ENCODE results near the gene SYCN.
"Not testable (repeated sequence)": the region's sequence is repeated elsewhere in the genome, so short reads cannot be mapped to it uniquely, and the experiment has no call there.

The SYCN gene

GRCh38 chr19:39232708-39233107, 28.6 kb upstream of the SYCN start:
- no peak for DNase-seq
- in situ Hi-C loops (cut with MboI; ENCODE audit: low pct_unique_long_range_greater_than_20kb, low sequenced_read_pairs): no loop called here

- DNase-seq: no peak
- in situ Hi-C loops (cut with MboI; ENCODE audit: low pct_unique_long_range_greater_than_20kb, low sequenced_read_pairs): no loop called here
Measured at GRCh38 chr19:39230096-39230764, 26.2 kb upstream of the SYCN start.

- peak; percentile 72 for DNase-seq
- in situ Hi-C loops (cut with MboI; ENCODE audit: low pct_unique_long_range_greater_than_20kb, low sequenced_read_pairs): no loop called here
Measured at GRCh38 chr19:39224910-39225309, 20.8 kb upstream of the SYCN start.

- peak; percentile 43 for DNase-seq
- in situ Hi-C loops (cut with MboI; ENCODE audit: low pct_unique_long_range_greater_than_20kb, low sequenced_read_pairs): no loop called here
Measured at GRCh38 chr19:39223703-39224279, 19.7 kb upstream of the SYCN start.

DNA sequence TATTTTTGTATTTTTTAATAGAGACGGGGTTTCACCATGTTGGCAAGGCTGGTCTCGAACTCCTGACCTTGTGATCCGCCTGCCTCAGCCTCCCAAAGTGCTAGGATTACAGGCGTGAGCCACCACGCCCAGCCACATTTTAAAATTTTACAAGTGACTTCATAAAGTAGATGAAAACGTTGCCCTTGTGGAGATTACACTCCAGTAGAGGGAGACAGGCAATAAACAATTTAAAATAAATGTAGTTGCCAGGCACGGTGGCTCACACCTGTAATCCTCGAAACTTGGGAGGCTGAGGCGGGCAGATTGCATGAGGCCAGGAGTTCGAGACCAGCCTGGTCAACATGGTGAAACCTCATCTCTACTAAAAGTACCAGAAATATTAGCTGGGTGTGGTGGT, 15.0 kb upstream of the SYCN start:
- DNase-seq; in situ Hi-C loops (cut with MboI; ENCODE audit: low pct_unique_long_range_greater_than_20kb, low sequenced_read_pairs): not testable (repeated sequence)

- in situ Hi-C loops (cut with MboI; ENCODE audit: low pct_unique_long_range_greater_than_20kb, low sequenced_read_pairs): no loop called here
- DNase-seq: no peak
Measured at GRCh38 chr19:39218230-39219007, 14.4 kb upstream of the SYCN start.

DNA sequence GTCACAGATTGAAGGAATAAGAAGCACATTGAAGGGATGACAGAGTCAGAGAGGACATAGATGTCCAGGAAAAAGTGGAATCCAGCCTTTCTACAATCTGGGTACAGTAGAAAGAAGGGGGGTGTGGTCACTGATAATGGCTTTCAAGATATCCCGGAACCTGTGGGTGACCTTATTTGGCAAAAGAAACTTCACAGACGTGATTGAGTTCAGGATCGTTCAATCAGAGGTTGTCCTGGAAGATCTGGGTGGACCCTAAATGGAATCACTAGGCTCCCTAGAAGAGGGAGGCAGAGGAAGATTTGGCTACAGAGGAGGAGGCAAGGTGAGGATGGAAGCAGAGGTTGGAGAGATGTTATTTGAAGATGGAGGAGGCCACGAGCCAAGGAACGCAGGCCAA, 13.0 kb upstream of the SYCN start:
- DNase-seq: no peak
- in situ Hi-C loops (cut with MboI; ENCODE audit: low pct_unique_long_range_greater_than_20kb, low sequenced_read_pairs): no loop called here

DNA sequence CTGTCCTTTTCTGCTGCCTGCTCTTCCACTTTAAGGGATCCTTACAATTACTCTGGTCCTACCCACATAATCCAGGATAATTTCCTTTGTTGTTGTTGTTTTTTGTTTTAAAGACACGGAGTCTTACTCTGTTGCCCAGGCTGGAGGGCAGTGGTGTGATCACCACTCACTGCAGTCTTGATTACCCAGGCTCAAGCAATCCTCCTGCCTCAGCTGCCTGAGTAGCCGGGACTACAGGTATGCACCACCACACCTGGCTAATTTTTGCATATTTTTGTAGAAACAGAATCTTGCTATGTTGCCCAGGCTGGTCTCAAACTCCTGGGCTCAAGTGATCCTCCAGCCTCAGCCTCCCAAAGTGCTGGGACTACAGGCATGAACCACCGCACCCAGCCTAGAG, 11.3 kb upstream of the SYCN start:
- DNase-seq; in situ Hi-C loops (cut with MboI; ENCODE audit: low pct_unique_long_range_greater_than_20kb, low sequenced_read_pairs): not testable (repeated sequence)

DNA sequence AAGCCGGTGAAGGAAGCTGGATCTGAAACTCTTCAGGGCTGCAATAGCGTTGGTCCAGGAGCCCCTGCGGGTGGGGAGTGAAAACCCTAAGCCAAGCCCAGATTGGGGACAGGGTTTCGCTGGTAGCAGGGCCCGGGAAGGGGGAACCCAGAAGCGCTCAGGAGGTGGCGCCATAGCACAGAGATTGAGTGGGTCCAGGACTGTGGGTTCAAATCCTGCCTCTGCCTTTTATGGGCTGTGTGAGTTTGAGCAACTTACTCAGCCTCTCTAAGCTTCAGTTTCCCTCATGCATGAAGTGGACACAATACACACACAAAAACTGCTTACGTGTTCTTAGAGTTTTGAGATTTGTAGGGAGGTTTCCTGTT, 8.3 kb upstream of the SYCN start:
- DNase-seq: peak; percentile 76
- in situ Hi-C loops (cut with MboI; ENCODE audit: low pct_unique_long_range_greater_than_20kb, low sequenced_read_pairs): no loop called here

- DNase-seq: peak; percentile 22
- in situ Hi-C loops (cut with MboI; ENCODE audit: low pct_unique_long_range_greater_than_20kb, low sequenced_read_pairs): no loop called here
Measured at GRCh38 chr19:39211731-39212374, 7.8 kb upstream of the SYCN start.

DNA sequence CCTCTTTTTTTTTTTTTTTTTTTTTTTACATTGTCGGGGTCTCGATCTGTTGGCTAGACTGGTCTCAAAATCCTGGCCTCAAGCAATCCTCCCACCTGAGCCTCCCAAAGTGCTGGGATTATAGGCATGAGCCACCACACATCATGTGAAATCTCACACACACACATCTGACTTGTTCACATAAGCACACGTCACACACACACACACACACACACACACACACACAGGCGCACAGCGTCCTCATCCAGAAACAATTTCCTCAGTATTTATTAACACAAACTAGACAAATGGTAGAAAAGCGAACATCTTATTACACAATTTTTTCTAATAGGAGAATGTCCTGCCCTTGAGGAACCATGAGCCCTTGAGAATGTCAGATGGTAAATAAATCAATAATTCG, 5.1 kb upstream of the SYCN start:
- in situ Hi-C loops (cut with MboI; ENCODE audit: low pct_unique_long_range_greater_than_20kb, low sequenced_read_pairs): no loop called here
- no peak for DNase-seq

GRCh38 chr19:39208175-39208795, 4.2 kb upstream of the SYCN start:
- in situ Hi-C loops (cut with MboI; ENCODE audit: low pct_unique_long_range_greater_than_20kb, low sequenced_read_pairs): no loop called here
- no peak for DNase-seq

DNA sequence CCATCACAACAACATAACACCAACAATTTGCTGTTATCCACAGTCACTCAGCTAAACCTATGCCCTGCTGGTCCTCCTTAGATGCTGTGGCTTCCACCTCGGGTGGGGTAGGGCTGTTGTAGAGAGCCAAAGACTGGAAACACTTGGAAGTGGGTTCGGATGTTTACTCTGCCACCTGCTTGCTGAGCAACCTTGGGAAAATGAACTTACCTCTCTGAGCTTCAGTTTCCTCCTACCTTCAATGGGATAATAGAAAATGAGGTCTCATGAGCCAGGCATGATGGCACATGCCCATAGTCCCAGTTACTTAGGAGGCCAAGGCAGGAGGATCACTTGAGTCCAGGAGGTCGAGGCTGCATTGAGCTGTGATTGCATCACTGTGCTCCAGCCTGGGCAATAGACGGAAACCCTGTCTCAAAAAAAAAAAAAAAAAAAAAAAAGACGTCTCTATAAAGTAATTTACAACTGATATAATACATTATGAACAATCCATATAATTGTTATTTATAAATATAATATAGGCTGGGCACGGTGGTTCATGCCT, 3.3 kb upstream of the SYCN start:
- no peak for DNase-seq
- in situ Hi-C loops (cut with MboI; ENCODE audit: low pct_unique_long_range_greater_than_20kb, low sequenced_read_pairs): no loop called here

- no peak for DNase-seq
- in situ Hi-C loops (cut with MboI; ENCODE audit: low pct_unique_long_range_greater_than_20kb, low sequenced_read_pairs): no loop called here
Measured at GRCh38 chr19:39206122-39206521, 2.1 kb upstream of the SYCN start.

DNA sequence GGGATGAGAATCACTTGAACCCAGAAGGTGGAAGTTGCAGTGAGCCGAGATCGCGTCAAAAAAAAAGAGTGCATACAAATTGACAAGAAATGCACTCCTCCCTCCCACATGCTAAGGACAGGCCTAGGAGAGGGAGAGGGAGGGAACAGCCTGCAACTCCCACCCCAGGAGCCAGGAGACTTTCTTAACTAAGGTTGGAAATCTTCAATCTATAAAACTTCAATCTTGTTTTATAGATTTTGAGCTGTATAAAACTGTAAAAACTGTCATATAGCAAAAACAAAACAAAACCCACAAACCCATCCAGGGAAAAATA, 1.3 kb upstream of the SYCN start:
- in situ Hi-C loops (cut with MboI; ENCODE audit: low pct_unique_long_range_greater_than_20kb, low sequenced_read_pairs): no loop called here
- no peak for DNase-seq

GRCh38 chr19:39202998-39203355, 1.1 kb downstream of the SYCN start:
- in situ Hi-C loops (cut with MboI; ENCODE audit: low pct_unique_long_range_greater_than_20kb, low sequenced_read_pairs): no loop called here

DNA sequence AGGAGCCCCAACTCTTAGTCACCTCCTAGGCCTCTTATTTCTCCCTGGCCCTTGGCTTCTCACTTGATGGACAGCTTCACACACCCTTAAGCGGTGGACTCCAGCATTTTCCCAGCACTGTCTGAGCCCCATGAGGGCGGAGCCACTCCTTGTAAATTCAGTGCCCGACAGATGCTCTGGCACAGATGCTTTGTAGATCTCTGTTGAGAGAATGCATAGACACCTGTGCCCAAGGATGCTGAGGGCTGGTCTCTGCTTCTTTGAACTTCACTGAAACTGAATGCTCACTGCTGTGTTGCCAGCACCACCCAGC, 3.3 kb downstream of the SYCN start:
- in situ Hi-C loops (cut with MboI; ENCODE audit: low pct_unique_long_range_greater_than_20kb, low sequenced_read_pairs): no loop called here
- DNase-seq: no peak

More at GRCh38 chr19:39202998-39203355, 1.1 kb downstream of the SYCN start:
- no peak for DNase-seq

- in situ Hi-C loops (cut with MboI; ENCODE audit: low pct_unique_long_range_greater_than_20kb, low sequenced_read_pairs): no loop called here
- no peak for DNase-seq
Measured at GRCh38 chr19:39200066-39200802, 3.8 kb downstream of the SYCN start.

DNA sequence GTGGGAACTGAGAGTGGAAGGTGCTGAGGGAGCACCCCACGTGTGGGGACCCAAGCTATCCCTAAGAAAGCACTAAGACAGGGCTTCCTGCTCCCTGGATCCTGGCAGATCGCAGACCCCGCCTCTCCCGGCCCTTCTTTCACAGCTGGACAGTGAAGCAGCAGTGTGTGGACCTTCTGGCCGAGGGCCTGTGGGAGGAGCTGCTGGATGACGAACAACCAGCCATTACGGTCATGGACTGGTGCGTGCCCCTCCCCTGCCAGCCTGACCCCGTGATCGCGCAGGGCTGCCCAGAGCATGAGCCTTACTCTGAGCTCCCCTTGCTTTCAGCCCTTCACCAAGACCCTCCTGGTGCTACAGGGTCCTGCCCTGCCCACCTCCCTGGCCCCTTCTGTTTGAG, 5.0 kb downstream of the SYCN start:
- DNase-seq: no peak
- in situ Hi-C loops (cut with MboI; ENCODE audit: low pct_unique_long_range_greater_than_20kb, low sequenced_read_pairs): no loop called here

Measured in KBM-7 (cell line).